PFSK-1 (cell line): ENCODE measurements around the gene GALNTL6.

Experiments
- POLR2AphosphoS5 ChIP-seq: IDR thresholded peaks from 2 replicates; pipeline ENCODE4 v1.6.1; 2012; ENCODE audit warnings: low read depth, mild to moderate bottlenecking, control low read depth, low read length, moderate library complexity
- SIN3A ChIP-seq: IDR thresholded peaks from 2 replicates; pipeline ENCODE4 v1.6.1; 2012; ENCODE audit warnings: mild to moderate bottlenecking, low read length, moderate library complexity, borderline replicate concordance; ENCODE audit not compliant: insufficient read depth

- TF ChIP-seq POLR2AphosphoS5 (no peak), SIN3A (no peak)
These were observed 484 bp downstream of the GALNTL6 start for GRCh38 chr4:171813526-171814250.
